Effector memory CD8-positive, alpha-beta T cell (primary cell): ENCODE data around the gene ORM2.
A peak's percentile ranks its signal among the peaks of the same experiment; 100 is the strongest.

Experiments used
- ATAC-seq: fragments of 150-1000 bp; cut with Tn5 transposase; replicated peaks from 2 replicates; pipeline ENCODE4 v1.10.0; 2021; ENCODE audit warnings: mild to moderate bottlenecking, moderate library complexity
- DNase-seq, 3 experiments: peaks; one replicate each; pipeline ENCODE4 v3.0.0; 2021
- H3K27ac Mint-ChIP-seq, 2 donors: one replicate each; pipeline ENCODE4 v1.8.0; 2022; ENCODE audit warnings: mild to moderate bottlenecking in 2 of 2, mixed read lengths in 2 of 2, moderate library complexity in 2 of 2
- H3K27me3 Mint-ChIP-seq, 2 donors: one replicate each; pipeline ENCODE4 v1.8.0; 2022; ENCODE audit warnings: mixed read lengths in 2 of 2
- H3K36me3 Mint-ChIP-seq: one replicate; pipeline ENCODE4 v1.8.0; 2022; ENCODE audit warnings: mild to moderate bottlenecking, moderate library complexity, mixed read lengths; ENCODE audit not compliant: insufficient read depth
- H3K4me1 Mint-ChIP-seq, 2 donors: one replicate each; pipeline ENCODE4 v1.8.0; 2022; ENCODE audit warnings: low read depth in 2 of 2, mixed read lengths in 2 of 2
- H3K4me3 Mint-ChIP-seq, 2 donors: one replicate each; pipeline ENCODE4 v1.8.0; 2022; ENCODE audit warnings: mild to moderate bottlenecking in 2 of 2, mixed read lengths in 2 of 2, moderate library complexity in 2 of 2
- H3K9me3 Mint-ChIP-seq, 2 donors: one replicate each; pipeline ENCODE4 v1.8.0; 2022; ENCODE audit warnings: mixed read lengths in 2 of 2

The ORM2 gene

GRCh38 chr9:114364134-114365041 lies 34.7 kb downstream of the ORM2 start:
- DNase-seq, result no peak
- Mint-ChIP-seq H3K27me3 (no peaks in the 10 kb centered on the region), H3K4me3 (peak overlapping the region; percentile 66 to 69), H3K36me3 (peaks cover 95% of the 10 kb centered on the region), H3K9me3 (no peaks in the 10 kb centered on the region), H3K4me1 (peaks cover 64 to 78% of the 10 kb centered on the region in 2 donors), H3K27ac (peak overlapping the region; percentile 91 to 96)
- ATAC-seq, result peak; percentile 25

GRCh38 chr9:114365194-114365593 lies 35.5 kb downstream of the ORM2 start:
- Mint-ChIP-seq H3K27me3 (no peaks in the 10 kb centered on the region), H3K36me3 (peaks cover 95% of the 10 kb centered on the region), H3K4me1 (peaks cover 64 to 77% of the 10 kb centered on the region in 2 donors), H3K9me3 (no peaks in the 10 kb centered on the region), H3K27ac (peak overlapping the region in 1 of 2 donors; percentile 91), H3K4me3 (no peak overlapping the region)
- ATAC-seq, result no peak
- DNase-seq, result no peak

- ATAC-seq, result peak; percentile 43
Measured at GRCh38 chr9:114366334-114367128, 36.9 kb downstream of the ORM2 start.

GRCh38 chr9:114367366-114367765 lies 37.7 kb downstream of the ORM2 start:
- Mint-ChIP-seq H3K27me3 (no peaks in the 10 kb centered on the region), H3K27ac (peak overlapping the region; percentile 76 to 84), H3K36me3 (peaks cover 95% of the 10 kb centered on the region), H3K4me1 (peaks cover 60 to 69% of the 10 kb centered on the region in 2 donors), H3K9me3 (no peaks in the 10 kb centered on the region), H3K4me3 (peak overlapping the region; percentile 52 to 79)
- DNase-seq (no peak), ATAC-seq (no peak)

More at GRCh38 chr9:114366334-114367128, 36.9 kb downstream of the ORM2 start:
- Mint-ChIP-seq H3K27me3 (no peaks in the 10 kb centered on the region), H3K27ac (peak overlapping the region; percentile 76 to 84), H3K9me3 (no peaks in the 10 kb centered on the region), H3K36me3 (peaks cover 95% of the 10 kb centered on the region), H3K4me3 (peak overlapping the region; percentile 52 to 79), H3K4me1 (peaks cover 54 to 68% of the 10 kb centered on the region in 2 donors)
- peak in 2 of 3 experiments; percentile 38 to 47 for DNase-seq

GRCh38 chr9:114367772-114368569 lies 38.3 kb downstream of the ORM2 start:
- no peak for ATAC-seq
- Mint-ChIP-seq H3K4me1 (peaks cover 64 to 72% of the 10 kb centered on the region in 2 donors), H3K36me3 (peaks cover 95% of the 10 kb centered on the region), H3K27me3 (no peaks in the 10 kb centered on the region), H3K9me3 (no peaks in the 10 kb centered on the region), H3K27ac (peak overlapping the region; percentile 76 to 84), H3K4me3 (peak overlapping the region; percentile 43 to 52)
- no peak for DNase-seq

- peak; percentile 32 for ATAC-seq
- Mint-ChIP-seq H3K4me1 (peaks cover 63 to 70% of the 10 kb centered on the region in 2 donors), H3K36me3 (peaks cover 95% of the 10 kb centered on the region), H3K9me3 (no peaks in the 10 kb centered on the region), H3K27me3 (no peaks in the 10 kb centered on the region), H3K27ac (peak overlapping the region; percentile 76 to 84), H3K4me3 (peak overlapping the region; percentile 3 to 7)
- DNase-seq, result peak; percentile 50 to 59 (median 52)
Measured at GRCh38 chr9:114369216-114370130, 39.8 kb downstream of the ORM2 start.

- no peaks in the 10 kb centered on the region for H3K9me3 Mint-ChIP-seq
- ATAC-seq (no peak), DNase-seq (no peak)
- H3K36me3 Mint-ChIP-seq, result peaks cover 97% of the 10 kb centered on the region
- H3K4me3 Mint-ChIP-seq, result peak overlapping the region; percentile 79 to 80
- peaks cover 65 to 75% of the 10 kb centered on the region in 2 donors for H3K4me1 Mint-ChIP-seq
- H3K27ac Mint-ChIP-seq, result peak overlapping the region; percentile 76 to 84
- no peaks in the 10 kb centered on the region for H3K27me3 Mint-ChIP-seq
Measured at GRCh38 chr9:114370251-114370967, 40.7 kb downstream of the ORM2 start.

- H3K27me3 Mint-ChIP-seq, result no peaks in the 10 kb centered on the region
- peak overlapping the region; percentile 76 to 84 for H3K27ac Mint-ChIP-seq
- DNase-seq (no peak), ATAC-seq (no peak)
- H3K4me3 Mint-ChIP-seq, result peak overlapping the region; percentile 79 to 80
- H3K36me3 Mint-ChIP-seq, result peaks cover 98% of the 10 kb centered on the region
- H3K9me3 Mint-ChIP-seq, result no peaks in the 10 kb centered on the region
- peaks cover 70 to 77% of the 10 kb centered on the region in 2 donors for H3K4me1 Mint-ChIP-seq
Measured at GRCh38 chr9:114370968-114371320, 41.3 kb downstream of the ORM2 start.

GRCh38 chr9:114371343-114371944 lies 41.8 kb downstream of the ORM2 start:
- Mint-ChIP-seq H3K36me3 (peaks cover 97% of the 10 kb centered on the region), H3K27ac (peak overlapping the region; percentile 76 to 84), H3K27me3 (no peaks in the 10 kb centered on the region), H3K4me1 (peaks cover 68 to 74% of the 10 kb centered on the region in 2 donors), H3K9me3 (no peaks in the 10 kb centered on the region), H3K4me3 (peak overlapping the region; percentile 79 to 80)
- DNase-seq (no peak), ATAC-seq (no peak)

GRCh38 chr9:114371973-114372917 lies 42.6 kb downstream of the ORM2 start:
- H3K27me3 Mint-ChIP-seq, result no peaks in the 10 kb centered on the region
- peaks cover 97% of the 10 kb centered on the region for H3K36me3 Mint-ChIP-seq
- H3K9me3 Mint-ChIP-seq, result no peaks in the 10 kb centered on the region
- peak overlapping the region; percentile 79 to 80 for H3K4me3 Mint-ChIP-seq
- DNase-seq (peak; percentile 46 to 58 (median 46)), ATAC-seq (peak; percentile 30)
- H3K4me1 Mint-ChIP-seq, result peaks cover 68 to 74% of the 10 kb centered on the region in 2 donors
- H3K27ac Mint-ChIP-seq, result peak overlapping the region; percentile 76 to 84
